Uterus (tissue), 4 donors: ENCODE results near the gene BRI3BP. TPM values are rescaled to one million over a fixed set of nuclear protein-coding genes. Genes with fewer than 3 reads are reported as not detected.

Source experiments
- DNase-seq, 2 donors: peaks; one replicate each; pipeline ENCODE4 v3.0.0-alpha.2; 2019 to 2020
- H3K27ac ChIP-seq, 2 donors: fragments of 200-600 bp; sonication (generic); 1 replicate in 1 of 2; 2 replicates in 1 of 2; pipeline ENCODE4 v1.5.1; 2016 to 2018
- H3K27me3 ChIP-seq, 2 donors: fragments of 200-600 bp; sonication (generic); one replicate each; pipeline ENCODE4 v1.5.1; 2018 to 2019; ENCODE audit warnings: control low read depth in 1 of 2
- H3K36me3 ChIP-seq, 2 donors: fragments of 200-600 bp; sonication (generic); one replicate each; pipeline ENCODE4 v1.5.1; 2019; ENCODE audit warnings: control low read depth in 1 of 2
- H3K4me1 ChIP-seq, 2 donors: fragments of 200-600 bp; sonication (generic); one replicate each; pipeline ENCODE4 v1.5.1; 2018 to 2019; ENCODE audit warnings: control low read depth in 1 of 2
- H3K4me3 ChIP-seq, 2 donors: fragments of 200-600 bp; sonication (generic); 1 replicate in 1 of 2; 2 replicates in 1 of 2; pipeline ENCODE4 v1.5.1; 2018 to 2019; ENCODE audit warnings: mild to moderate bottlenecking in 1 of 2
- H3K9me3 ChIP-seq, 2 donors: fragments of 200-600 bp; sonication (generic); one replicate each; pipeline ENCODE4 v1.5.1; 2019; ENCODE audit warnings: control low read depth in 1 of 2
- POLR2A ChIP-seq, 2 donors: fragments of 450-650 bp; IDR thresholded peaks; one replicate each; pipeline ENCODE4 v1.6.1; 2016; ENCODE audit warnings: antibody characterized with exemption in 2 of 2, mild to moderate bottlenecking in 1 of 2, moderate library complexity in 1 of 2
- intact Hi-C: fragments of 100-400 bp; cut with DNase I; formaldehyde crosslinking; loops from one replicate; pipeline ENCODE4 v1.15.1; 2023; ENCODE audit warnings: low total_unique reads
- total RNA-seq, 4 donors: library from RNA; depleted of rRNA in 3 of 4; stranded (reverse); fragments of >200 nt in 3 of 4; gene quantifications; one replicate each; pipeline versions ENCODE4 v1.1.0 to v1.2.4, GENCODE V29; 2014 to 2023
- TF ChIP-seq, protein P1 (sequence below), 4 experiments: fragments of 200-600 bp in 2 of 4; fragments of 450-650 bp in 2 of 4; sonication (generic) in 2 of 4; IDR thresholded peaks; one replicate each; pipeline ENCODE4 v1.5.1; 2016 to 2019; ENCODE audit warnings: antibody characterized with exemption in 4 of 4, mild to moderate bottlenecking in 2 of 4, moderate library complexity in 1 of 4
- donor health status: DM: yes; HTN: yes; CAD: no.

Gene BRI3BP
- total RNA-seq, 4 donors from 2014 or later = 0.59 to 8.9 (median 3.2) TPM

DNA sequence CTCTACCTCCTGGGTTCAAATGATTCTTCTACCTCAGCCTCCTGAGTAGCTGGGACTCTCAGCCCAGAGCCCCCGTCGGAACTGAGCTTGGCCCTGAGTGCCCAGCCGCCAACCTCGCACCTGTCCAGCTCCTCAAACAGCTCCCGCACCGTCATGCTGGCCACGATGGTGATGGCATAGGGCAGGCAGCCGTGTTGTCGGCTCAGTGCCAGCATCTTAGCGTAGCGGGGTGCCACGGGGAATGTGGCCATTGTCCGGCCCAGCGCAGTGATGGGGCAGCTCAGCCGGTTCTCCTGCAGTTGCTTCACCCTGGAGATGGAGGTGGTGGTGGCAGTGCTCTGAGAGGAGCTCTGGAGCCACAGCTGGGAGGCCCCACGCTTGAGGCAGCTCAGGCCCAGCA lies 36.9 kb upstream of the BRI3BP start:
- TF ChIP-seq, protein P1, sequence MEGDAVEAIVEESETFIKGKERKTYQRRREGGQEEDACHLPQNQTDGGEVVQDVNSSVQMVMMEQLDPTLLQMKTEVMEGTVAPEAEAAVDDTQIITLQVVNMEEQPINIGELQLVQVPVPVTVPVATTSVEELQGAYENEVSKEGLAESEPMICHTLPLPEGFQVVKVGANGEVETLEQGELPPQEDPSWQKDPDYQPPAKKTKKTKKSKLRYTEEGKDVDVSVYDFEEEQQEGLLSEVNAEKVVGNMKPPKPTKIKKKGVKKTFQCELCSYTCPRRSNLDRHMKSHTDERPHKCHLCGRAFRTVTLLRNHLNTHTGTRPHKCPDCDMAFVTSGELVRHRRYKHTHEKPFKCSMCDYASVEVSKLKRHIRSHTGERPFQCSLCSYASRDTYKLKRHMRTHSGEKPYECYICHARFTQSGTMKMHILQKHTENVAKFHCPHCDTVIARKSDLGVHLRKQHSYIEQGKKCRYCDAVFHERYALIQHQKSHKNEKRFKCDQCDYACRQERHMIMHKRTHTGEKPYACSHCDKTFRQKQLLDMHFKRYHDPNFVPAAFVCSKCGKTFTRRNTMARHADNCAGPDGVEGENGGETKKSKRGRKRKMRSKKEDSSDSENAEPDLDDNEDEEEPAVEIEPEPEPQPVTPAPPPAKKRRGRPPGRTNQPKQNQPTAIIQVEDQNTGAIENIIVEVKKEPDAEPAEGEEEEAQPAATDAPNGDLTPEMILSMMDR (IDR thresholded peaks at IDR 0.05) = no peak
- no peak for TF ChIP-seq POLR2A (IDR thresholded peaks at IDR 0.05)

GRCh38 chr12:124961055-124961454 lies 32.4 kb upstream of the BRI3BP start:
- no peaks in the 10 kb centered on the region for H3K36me3 ChIP-seq
- no peaks in the 10 kb centered on the region for H3K9me3 ChIP-seq
- no peaks in the 10 kb centered on the region for H3K4me1 ChIP-seq
- H3K4me3 ChIP-seq = no peak overlapping the region
- TF ChIP-seq POLR2A (IDR thresholded peaks at IDR 0.05) = no peak
- TF ChIP-seq, protein P1 (IDR thresholded peaks at IDR 0.05) = no peak
- H3K27ac ChIP-seq = no peak overlapping the region
- DNase-seq = no peak
- intact Hi-C loops = no loop called here
- no peaks in the 10 kb centered on the region for H3K27me3 ChIP-seq

More for the DNA sequence above, 36.9 kb upstream of the BRI3BP start:
- Histone ChIP-seq H3K27ac (no peak overlapping the region), H3K4me3 (no peak overlapping the region), H3K36me3 (no peaks in the 10 kb centered on the region), H3K4me1 (no peaks in the 10 kb centered on the region), H3K27me3 (no peaks in the 10 kb centered on the region), H3K9me3 (no peaks in the 10 kb centered on the region)
- intact Hi-C loops = no loop called here
- no peak for DNase-seq

DNA sequence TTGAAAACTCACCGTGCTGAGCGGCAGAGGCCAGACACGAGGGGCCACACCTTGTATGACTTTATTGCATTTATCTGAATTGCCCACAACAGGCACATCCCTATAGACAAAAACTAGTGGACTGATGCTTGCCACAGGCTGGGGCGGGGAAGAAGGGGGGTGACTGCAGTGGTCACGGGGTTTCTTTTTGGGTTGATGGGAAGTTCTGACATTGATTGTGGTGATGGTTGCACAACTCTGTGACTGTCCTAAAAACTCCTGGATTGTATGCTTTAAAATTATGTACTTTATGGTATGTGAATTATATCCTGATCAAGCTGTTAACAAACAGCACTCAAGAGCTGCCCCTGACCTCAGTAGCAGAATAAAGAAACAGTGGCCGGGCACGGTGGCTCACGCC lies 30.2 kb upstream of the BRI3BP start:
- TF ChIP-seq, protein P1 (IDR thresholded peaks at IDR 0.05) = no peak
- no peak for TF ChIP-seq POLR2A (IDR thresholded peaks at IDR 0.05)
- Histone ChIP-seq H3K27ac (no peak overlapping the region), H3K9me3 (no peaks in the 10 kb centered on the region), H3K27me3 (no peaks in the 10 kb centered on the region), H3K4me3 (no peak overlapping the region), H3K4me1 (no peaks in the 10 kb centered on the region), H3K36me3 (no peaks in the 10 kb centered on the region)
- intact Hi-C loops = no loop called here
- DNase-seq = no peak

DNA sequence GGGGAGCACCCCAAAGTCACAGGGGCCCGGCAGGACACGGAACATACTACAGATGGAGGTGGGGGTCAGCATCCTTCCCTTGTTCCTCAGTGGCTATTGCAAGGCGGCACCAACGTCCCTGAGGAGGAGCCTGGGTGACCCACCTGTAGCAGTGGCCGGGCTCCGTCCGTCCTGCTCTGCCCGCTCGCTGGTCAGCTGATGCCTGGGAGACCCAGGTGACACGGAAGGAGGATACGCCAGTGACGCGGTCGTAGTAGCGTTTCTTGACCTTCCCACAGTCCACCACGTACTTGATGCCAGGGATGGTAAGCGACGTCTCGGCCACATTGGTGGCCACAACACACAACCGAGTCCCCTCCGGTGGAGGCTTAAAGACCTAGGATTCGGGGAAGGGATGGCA lies 29.2 kb upstream of the BRI3BP start:
- H3K36me3 ChIP-seq = no peaks in the 10 kb centered on the region

GRCh38 chr12:124964836-124965462 lies 28.5 kb upstream of the BRI3BP start:
- no peak for DNase-seq
- Histone ChIP-seq H3K9me3 (no peaks in the 10 kb centered on the region), H3K27ac (no peak overlapping the region), H3K4me3 (no peak overlapping the region), H3K36me3 (no peaks in the 10 kb centered on the region), H3K4me1 (no peaks in the 10 kb centered on the region), H3K27me3 (no peaks in the 10 kb centered on the region)
- intact Hi-C loops = no loop called here
- TF ChIP-seq, protein P1 (IDR thresholded peaks at IDR 0.05) = no peak
- TF ChIP-seq POLR2A (IDR thresholded peaks at IDR 0.05) = no peak

More for the DNA sequence above, 29.2 kb upstream of the BRI3BP start:
- no peak for DNase-seq
- H3K9me3 ChIP-seq = no peaks in the 10 kb centered on the region
- no peak overlapping the region for H3K27ac ChIP-seq
- H3K27me3 ChIP-seq = no peaks in the 10 kb centered on the region
- intact Hi-C loops = no loop called here
- no peaks in the 10 kb centered on the region for H3K4me1 ChIP-seq
- H3K4me3 ChIP-seq = no peak overlapping the region
- TF ChIP-seq, protein P1 (IDR thresholded peaks at IDR 0.05) = no peak
- no peak for TF ChIP-seq POLR2A (IDR thresholded peaks at IDR 0.05)
